OCI-M1 (cell line): ENCODE measurements around the gene KREMEN2.

Source experiments
- DNase-seq: peaks from one replicate; lab custom pipeline; 2025; lab: John Stamatoyannopoulos, UW

The KREMEN2 gene

DNA sequence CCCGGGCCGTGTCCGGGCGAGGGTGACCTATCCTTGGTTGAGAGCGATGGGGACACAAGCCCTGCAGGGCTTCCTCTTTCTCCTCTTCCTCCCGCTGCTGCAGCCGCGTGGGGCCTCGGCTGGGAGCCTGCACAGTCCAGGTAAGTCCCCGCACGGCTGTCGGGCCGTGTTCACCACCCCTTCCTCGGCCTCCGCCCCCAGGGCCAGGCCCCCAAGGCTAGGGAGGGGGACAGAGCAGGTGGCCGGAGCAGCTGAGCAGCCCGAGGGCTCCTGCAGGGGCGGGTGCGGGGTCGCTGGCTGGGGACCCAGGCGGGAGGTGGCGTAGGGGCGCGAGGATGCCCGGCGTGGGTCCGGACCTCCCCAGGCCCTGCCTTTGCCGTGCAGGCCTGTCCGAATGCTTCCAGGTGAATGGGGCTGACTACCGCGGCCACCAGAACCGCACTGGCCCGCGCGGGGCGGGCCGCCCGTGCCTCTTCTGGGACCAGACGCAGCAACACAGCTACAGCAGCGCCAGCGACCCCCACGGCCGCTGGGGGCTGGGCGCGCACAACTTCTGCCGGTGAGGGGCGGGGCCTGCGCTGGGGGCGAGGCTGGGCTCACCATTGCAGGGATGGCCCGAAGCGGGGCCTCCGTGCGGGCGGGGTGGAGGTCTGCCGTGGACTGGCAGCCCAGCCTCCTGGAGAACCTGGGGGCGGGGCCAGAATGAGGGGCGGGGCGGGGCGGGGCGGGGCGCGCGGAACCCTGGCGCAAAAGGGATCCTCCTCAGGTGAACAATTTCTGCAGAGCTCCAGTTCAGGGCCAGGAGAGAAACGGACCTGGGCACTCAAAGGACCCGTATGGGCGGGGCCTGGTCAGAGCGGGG lies 631 bp downstream of the KREMEN2 start:
- peak; percentile 85 for DNase-seq

DNA sequence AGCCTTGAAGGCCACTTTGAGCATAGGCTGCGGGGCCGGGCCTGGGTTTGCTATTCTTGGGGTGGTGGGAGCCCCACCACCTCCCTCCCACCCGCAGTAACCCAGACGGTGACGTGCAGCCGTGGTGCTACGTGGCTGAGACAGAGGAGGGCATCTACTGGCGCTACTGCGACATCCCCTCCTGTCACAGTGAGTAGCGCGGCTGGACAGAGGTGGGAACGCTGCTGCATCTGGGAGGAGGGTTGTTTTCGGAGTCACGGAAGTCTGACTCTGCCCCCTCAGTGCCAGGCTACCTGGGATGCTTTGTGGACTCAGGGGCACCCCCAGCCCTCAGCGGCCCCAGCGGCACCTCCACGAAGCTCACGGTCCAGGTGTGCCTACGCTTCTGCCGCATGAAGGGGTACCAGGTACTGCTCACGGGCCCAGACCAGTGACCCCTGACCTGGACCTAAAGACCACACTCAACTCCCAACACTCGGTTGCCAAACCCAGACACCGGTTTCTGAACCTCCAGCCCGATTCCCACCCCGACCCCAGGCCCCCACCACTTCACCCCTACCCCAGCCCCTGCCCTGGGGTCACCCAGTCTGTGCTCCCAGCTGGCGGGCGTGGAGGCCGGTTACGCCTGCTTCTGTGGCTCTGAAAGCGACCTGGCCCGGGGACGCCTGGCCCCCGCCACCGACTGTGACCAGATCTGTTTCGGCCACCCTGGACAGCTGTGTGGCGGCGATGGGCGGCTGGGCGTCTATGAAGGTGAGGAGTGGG lies 2.1 kb downstream of the KREMEN2 start:
- no peak for DNase-seq

DNA sequence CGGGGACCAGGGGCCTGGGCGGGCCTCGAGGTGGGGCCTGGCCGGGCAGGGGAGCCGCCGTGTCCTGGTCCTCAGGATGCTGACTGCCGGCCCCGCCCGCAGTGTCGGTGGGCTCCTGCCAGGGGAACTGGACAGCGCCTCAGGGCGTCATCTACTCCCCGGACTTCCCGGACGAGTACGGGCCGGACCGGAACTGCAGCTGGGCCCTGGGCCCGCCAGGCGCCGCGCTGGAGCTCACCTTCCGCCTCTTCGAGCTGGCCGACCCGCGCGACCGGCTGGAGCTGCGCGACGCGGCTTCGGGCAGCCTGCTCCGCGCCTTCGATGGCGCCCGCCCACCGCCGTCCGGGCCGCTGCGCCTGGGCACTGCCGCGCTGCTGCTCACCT lies 2.7 kb downstream of the KREMEN2 start:
- no peak for DNase-seq

DNA sequence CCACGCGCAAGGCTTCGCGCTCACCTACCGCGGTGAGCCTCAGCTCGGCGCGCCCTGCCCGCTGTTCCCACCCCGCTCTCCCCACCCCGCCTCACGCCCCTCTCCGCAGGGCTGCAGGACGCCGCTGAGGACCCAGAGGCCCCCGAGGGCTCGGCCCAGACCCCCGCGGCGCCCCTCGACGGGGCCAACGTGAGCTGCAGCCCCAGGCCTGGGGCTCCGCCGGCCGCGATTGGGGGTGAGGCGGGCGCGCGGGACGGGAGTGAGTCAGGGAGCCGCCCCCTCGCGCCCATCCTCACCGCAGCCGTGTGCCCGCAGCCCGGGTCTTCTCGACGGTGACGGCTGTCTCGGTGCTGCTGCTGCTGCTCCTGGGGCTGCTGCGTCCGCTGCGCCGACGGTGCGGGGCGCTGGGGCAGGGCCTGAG lies 3.1 kb downstream of the KREMEN2 start:
- no peak for DNase-seq

DNA sequence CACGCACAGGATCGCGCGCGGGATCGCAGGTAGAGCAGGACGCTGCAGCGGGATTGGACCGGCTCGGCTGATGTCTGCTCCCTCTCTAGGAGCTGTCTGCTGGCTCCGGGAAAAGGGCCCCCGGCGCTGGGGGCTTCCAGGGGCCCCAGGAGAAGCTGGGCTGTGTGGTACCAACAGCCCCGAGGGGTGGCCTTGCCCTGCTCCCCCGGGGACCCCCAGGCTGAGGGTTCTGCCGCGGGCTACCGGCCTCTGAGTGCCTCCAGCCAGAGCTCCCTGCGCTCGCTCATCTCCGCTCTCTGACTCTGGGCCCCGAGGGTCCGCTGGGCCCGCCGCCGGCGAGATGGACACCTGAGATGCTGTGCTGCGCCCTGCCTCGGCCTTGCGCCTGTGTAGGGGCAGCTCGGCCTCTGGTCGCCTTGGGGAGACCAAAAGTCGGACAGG lies 3.7 kb downstream of the KREMEN2 start:
- no peak for DNase-seq

DNA sequence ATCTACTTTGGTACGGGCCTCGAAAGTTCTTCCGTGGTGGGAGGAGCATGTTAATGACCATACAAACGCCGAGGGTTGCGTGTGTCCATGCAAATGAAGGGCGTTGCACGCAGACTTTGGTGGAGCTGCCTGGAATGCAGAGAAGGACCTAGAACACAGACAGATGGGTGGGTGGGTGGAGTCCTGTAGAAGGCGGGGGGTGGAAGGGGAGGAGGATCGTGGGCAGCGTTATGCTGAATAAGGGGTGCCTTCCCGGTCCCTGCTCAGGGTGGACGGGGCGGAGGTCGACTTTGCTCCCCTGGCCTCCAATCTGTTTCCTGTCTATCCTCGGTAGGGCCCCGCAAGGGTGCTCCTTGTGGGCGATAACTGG lies 4.3 kb downstream of the KREMEN2 start:
- DNase-seq = peak; percentile 38

DNA sequence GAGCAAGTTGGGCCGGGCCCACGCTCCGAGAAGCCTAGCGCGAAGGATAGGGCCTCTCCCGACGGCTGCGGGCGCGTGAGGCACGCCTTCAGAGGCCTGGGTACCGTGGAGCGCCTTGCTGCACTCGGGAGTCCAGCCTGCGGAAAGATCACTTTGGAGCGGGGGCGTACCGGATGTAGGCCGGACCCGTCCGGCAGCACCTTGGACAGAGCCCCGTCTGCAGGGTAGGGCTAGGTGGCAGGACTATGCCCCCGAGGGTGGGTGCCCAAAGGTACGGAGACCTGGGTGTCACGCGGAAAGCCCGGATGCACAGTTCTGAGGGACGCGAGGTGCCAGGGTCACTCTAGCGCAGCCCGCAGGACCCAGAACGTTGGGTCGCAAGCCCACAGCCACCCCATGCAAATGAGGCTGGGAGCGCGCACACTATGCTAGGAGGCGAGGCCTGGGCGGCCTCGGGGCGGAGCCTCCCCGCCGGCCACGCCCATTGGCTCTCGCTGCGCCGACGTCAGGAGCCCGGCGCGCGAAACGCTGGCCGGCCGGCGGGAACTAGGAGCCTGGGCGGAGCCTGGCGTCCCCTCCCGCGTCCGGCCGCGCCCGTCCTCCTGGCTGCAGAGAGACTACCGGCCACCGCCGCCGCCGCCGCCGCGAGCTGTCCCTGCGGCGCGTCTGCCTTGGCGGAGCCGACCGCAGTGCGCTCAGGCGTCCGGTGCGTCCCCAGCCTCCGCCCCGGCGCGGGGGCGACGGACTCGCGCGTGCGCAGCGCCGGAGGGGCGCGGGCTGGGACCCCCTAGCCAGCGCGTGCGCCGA lies 4.9 kb downstream of the KREMEN2 start, which contains the start of gene PAQR4:
TSS of gene PAQR4 (plus strand) at position 611 of the 807 bp plus-strand sequence. CDS start 327 bp downstream, outside the sequence.
- peak; percentile 95 for DNase-seq

DNA sequence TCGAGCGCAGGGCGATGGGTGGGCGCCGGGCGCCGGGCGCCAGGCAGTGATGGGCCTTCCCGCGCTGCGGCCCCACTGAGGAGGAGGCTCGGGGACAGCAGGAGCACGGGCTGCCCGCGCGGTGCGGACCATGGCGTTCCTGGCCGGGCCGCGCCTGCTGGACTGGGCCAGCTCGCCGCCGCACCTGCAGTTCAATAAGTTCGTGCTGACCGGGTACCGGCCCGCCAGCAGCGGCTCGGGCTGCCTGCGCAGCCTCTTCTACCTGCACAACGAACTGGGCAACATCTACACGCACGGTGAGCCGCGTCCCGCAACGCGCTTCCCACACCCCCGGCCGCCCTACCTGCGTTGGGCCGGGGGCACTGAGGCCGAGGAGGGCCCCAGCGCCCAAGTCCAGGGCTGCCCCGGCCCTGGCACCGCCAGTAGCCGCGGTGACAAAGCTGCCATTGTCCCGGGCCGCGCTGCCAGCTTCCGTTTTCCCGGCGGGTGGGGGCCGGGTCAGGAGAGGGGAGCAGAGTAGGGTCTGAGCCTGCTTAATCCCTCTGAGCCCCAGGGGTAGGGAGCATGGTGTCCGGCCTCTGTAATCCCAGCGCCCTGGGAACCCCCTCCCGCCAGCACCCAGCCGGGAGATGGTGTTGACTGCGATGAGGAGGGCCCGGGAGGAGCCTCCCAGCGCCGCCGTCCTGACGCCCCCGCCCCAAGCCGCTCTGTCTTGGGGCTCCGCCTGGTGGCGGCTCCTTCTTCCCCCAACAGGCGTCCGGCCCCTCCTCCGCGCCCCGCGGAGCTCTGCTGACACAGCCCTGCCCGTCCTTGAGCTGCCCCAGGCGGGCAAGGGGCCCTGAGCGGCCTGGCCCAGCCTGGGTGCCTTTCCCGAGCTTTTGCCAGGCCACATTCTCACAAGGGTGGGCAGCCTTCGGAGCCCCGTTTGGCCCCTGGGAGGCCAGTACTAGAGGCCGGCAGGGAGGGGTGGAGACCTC lies 5.8 kb downstream of the KREMEN2 start:
- DNase-seq = peak; percentile 86

DNA sequence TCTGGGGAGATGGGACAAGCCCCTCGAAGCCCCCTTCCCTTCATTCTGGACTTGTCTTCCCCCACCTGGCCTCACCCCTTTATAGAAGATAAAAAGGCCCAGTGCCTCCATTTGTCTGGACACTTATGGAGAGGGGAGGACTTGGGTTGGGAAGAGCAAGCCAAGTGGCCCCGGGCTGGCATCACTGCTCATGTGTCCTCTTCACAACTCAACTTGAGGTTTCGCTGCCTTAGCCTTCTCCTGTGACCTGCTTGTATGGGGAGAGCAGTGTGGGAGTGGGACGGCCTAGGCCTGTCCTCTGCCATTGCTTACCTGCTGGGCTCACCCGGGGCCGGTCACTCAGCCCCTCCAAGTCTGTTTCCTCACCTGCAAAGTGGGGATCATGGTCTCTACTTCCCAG lies 6.5 kb downstream of the KREMEN2 start:
- DNase-seq = peak; percentile 36

DNA sequence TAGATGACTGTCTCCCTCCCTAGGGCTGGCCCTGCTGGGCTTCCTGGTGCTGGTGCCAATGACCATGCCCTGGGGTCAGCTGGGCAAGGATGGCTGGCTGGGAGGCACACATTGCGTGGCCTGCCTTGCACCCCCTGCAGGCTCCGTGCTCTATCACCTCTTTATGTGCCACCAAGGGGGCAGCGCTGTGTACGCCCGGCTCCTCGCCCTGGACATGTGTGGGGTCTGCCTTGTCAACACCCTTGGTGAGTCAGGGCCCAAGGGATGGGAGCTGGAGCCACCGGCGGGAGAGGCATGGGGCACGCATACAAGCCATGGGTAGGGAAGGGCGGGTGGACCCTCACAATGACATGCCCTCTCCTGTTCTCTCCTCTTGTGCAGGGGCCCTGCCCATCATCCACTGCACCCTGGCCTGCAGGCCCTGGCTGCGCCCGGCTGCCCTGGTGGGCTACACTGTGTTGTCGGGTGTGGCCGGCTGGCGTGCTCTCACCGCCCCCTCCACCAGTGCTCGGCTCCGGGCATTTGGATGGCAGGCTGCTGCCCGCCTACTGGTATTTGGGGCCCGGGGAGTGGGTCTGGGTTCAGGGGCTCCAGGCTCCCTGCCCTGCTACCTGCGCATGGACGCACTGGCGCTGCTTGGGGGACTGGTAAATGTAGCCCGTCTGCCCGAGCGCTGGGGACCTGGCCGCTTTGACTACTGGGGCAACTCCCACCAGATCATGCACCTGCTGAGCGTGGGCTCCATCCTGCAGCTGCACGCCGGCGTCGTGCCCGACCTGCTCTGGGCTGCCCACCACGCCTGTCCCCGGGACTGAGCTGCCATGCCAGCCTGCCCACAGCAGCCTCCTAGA lies 7.3 kb downstream of the KREMEN2 start:
- DNase-seq = no peak

DNA sequence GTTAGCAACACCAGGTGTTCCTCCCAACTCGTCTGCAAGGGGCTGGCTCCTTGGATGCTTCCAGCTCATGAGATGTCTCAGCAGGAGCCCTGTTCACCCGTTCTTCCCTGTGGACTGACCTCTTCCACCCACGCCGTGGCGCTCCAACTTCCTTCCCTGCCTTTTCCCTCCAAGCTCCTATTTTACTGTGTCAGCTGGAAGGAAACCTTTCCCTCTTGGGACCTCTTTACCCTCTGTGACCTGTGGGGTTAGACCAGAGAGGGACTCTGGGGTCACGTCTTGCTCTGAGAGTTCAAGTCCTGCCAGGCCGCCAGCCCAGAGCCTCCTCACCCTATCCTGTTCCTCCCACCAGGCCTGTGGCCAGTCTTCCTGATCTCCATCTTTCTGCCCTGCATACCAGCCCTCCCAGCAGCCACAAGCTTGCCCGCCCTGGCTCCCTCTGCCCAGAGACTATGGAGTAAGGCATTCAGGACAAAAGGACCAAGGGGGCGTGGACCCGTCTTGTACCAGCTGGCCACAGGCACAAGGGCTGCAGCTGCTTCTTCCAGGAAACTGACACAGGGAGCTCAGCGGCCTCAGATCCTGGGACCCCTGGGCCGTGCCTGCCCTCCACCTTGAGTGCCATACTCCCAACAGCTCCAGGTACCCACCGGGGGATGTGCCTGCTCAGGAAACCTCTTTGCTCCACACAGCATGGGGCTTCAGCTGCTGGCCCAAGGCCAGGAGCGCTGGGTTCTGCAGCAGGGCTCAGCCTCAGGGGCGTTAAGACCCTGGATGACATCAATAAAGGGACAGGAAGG lies 8.1 kb downstream of the KREMEN2 start:
- DNase-seq = no peak

DNA sequence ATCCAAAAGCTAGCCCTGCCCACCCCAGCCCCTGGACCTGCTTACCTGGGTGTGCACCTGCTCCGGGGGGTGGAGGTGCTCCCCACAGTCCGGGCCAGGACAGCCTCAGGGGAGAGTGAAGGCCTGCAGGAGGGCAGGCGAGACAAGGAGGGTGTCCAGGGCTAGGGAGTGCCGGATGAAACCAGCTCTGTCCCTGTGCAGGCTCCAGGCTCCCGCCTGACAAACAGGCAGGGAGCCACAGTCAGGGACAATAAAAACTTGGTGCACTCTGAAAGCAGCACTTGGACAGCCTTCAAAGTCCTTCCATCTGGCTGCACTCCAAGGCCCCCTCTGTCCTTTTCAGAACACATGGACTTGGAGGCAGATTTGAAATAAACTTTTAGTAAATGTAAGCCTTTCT lies 9.0 kb downstream of the KREMEN2 start:
- no peak for DNase-seq

DNA sequence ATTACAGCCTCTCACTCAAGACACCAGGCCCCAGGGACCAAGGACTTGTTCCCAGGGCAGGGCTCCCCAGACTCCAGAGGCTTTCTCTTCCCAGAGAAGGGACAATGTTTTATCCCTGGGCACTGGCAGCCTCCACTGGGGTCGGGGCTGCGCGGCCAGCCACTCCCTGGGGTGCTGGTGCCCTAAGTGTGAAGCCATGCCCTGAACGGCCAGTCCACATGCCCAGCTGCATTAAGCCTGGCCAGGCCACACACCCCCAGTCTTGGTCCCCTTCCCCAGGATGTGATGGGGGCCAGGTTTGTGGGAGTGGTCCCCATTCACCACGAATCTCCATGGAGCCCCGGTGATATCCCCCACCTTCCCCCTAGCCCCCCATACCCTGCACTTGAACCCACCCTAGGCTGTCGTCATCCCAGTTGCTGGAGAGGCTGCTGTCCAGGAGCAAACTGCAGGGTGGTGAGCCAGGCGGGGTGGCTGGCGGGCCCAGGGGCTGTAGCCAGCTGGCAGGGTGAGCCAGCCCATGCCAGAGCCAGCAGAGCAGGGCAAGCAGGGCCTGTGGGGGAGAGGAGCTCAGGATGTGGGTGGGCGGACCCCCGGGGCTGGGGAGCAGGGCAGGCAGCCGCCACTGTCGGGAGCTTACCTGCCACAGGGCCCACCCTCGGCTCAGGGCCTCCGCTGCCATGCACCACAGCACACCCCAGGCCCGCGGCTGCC lies 9.7 kb downstream of the KREMEN2 start:
- no peak for DNase-seq

DNA sequence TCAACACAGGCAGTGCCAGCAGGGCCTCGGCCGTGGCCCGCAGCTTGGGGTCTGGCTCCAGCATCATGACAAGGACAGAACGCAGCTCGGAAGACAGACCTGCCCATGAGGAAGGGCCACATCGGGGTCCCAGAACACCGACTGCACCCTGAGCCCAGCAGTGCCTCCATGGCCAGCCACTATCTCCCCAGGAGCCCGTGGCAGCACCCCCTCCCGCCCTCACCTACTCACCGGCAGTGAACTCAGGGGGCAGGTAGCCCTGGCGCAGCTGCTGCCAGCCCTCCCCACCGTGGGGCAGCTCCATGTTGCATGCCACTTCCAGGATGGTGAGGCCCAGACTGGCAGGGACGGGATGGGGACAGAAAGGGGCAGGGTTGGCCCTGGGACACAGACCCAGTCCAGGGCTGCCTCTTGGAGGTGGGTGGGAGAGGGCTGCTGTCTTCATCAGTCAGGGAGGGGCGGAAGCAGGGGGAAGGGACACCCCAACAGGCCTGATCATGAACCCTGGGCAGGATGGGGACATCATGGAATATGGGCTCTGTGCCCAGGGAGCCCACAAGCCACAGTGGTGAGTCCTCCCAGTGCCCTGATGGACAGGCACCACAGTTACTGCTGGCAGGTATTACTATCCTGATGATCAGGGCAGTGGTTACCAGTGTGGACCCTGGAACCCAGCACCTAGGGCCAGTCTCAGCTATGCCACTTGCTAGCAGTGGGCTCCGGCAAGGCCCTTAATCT lies 10.4 kb downstream of the KREMEN2 start:
- no peak for DNase-seq

DNA sequence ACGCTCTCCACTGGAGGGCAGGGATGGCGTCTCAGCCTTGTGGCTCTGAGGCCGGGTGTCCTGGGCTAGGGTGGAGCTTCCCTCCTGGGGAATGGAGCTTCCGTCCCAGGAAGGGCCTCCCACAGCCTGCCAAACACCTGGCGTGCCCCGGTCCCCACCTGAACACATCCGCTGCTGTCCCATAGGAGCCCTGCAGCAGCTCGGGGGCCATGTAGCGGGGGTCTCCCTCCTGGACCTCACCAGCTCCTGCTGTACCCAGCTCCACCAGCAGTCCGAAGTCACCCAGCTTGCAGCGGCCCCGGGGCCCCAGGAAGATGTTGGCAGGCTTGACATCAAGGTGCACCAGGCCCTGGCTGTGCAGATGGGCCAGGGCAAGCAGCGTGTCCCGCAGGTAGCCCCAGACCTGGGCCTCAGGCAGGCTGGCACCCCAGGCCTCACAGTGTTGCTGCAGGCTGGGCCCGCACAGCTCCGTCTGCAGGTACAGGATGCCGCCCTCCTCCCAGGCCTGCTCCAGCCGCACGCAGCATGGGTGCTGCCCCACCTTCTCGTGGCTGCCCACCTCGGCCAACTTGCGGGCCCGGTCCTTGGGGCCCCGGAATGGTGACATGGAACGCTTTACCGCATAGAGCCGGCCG lies 11.2 kb downstream of the KREMEN2 start:
- no peak for DNase-seq

DNA sequence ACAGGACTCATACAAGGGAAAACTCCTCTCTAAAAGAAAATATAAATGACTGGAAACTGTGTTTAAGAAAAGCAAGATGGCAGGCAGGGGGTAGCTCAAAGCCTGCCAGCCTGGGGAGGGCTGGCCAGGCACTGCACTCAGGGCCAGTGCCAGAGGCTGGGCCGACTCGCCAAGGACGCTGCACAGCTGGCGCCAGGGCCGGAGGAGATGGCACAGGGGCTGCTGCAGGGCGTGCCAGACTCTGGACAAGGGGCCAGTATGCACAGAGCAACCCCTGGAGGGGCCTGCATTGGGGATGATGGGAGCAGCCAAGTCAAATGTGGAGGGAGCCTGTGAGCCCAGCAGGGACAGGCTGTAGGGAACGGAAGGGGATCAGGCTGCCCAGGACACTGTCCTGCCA lies 12.1 kb downstream of the KREMEN2 start:
- no peak for DNase-seq

DNA sequence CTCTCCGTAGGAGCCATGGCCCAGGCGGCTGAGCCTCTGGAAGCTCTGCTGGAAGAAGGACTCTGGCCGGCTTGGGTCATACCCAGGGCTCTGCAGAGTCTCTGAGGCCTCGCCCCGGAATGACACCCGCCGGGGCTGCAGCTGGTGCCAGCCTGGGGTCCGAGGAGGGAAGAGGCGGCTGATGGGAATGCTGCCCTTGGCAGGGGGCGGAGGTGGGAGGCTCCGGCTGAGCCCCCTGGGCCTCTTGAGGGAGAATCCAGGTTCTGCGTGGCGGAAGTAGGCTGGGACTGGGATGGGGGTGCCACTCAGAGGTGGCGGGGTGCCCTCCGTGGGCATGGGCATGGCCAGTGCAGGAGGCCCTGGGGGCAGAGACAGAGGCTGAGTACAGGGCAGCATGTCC lies 12.6 kb downstream of the KREMEN2 start:
- no peak for DNase-seq
